NCI-H345 treated with DMSO at 0.1 percent for 48 hours (cell line): Measurements from ENCODE around the gene PIKFYVE.
"Not testable (repeated sequence)": the region's sequence is repeated elsewhere in the genome, so short reads cannot be mapped to it uniquely, and the experiment has no call there.

ENCODE experiments used
- DNase-seq: peaks from one replicate; lab custom pipeline; 2025; ENCODE audit not compliant: unreplicated experiment; lab: John Stamatoyannopoulos, UW

Gene PIKFYVE

DNA sequence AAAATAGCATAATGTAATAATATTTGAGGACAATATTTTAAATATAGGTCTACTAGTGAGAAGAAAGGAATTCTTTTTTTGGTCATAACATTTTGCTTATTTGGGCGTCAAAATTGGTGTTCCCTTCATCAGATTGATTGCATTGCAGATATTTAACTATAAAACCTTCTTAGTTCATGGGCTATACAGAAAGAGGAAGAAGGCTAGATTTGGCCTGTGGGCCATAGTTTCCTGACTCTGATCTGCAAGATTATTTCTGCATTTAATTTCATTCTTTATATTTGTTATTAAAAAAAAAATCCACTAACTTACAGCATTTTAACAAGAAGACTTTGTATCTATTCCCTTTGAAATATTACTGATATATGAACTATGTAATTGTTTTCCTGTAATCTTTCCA lies 31.9 kb downstream of the PIKFYVE start:
- no peak for DNase-seq

DNA sequence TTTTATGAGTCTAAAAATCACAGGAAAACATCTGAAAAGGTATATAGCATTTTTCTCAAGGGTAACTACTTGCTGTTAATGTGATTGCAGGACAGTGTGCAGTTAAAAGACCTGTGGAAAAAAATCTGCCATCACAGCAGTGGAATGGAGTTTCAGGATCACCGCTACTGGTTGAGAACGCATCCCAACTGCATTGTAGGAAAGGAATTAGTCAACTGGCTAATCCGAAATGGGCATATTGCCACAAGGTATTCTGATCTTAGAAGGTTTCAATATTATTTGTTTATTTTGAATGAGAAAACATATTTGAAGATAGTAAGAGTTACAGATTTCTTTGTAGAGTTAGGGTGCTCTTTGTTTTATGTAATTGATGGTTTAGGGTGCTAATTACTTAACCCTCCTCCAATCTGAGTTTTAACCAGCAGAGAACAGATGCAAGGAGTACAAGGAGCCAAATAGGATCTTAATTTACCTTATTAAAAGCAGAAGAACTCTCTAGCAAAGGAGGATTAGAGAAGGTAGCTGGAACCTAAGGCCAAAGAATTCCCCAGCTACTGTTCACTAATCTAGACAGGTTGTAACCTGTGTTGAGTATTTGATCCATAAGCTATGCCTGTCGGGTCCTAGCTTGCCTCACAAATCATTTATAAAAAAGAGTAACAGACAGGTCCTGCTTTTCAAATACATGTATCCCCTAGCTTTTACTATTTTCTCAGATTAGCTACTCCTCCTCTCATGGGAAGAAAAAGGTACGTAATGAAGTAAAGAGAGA lies 35.0 kb downstream of the PIKFYVE start:
- no peak for DNase-seq

DNA sequence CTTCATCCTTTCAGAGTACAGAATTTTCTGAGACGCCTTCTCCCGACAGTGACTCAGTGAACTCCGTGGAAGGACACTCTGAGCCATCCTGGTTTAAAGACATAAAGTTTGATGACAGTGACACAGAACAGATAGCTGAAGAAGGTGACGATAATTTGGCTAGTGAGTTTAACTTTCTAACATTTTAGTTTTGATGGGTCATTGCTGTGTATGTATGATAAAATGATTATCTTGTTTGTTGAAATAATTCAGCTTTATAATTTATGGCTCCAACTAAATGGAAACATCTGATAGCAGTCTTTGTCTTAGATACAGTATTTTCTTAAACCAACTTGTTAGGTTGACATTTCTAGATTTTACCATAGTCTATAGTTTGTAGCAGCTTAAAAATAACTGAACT lies 38.1 kb downstream of the PIKFYVE start:
- no peak for DNase-seq

DNA sequence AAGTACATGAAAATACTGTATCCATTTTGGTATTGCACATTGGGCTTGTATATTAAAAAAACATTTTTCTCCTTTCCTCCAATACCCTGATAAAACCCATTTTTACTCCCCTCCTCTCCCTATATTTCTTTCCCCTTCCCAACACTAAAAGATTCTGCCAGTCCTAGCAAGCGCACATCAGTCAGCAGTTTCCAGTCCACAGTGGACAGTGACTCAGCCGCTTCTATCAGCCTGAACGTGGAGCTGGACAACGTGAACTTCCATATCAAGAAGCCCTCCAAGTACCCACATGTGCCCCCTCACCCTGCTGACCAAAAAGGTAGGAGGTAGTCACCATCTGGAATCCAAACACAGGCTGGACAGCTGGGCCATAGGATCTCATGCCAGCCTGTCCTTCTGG lies 38.6 kb downstream of the PIKFYVE start:
- DNase-seq, result no peak

DNA sequence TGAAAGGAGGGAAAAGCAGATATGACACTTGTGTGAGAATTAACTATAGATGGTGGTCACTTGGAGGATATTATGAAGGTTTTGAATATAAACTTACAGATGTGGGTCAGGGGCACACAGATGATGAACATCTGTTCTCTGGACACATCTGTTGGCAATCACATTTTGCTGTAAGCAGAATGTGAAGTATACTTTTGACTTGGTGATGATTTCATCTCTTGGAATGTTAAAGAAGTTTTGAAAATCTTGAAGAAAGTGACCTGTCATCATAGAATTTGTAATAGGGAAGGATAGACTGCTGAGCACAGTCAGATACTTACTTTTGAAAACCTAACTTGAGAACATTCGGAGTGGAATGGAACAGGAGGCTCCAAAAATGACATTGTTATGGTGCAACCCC lies 40.2 kb downstream of the PIKFYVE start:
- no peak for DNase-seq

DNA sequence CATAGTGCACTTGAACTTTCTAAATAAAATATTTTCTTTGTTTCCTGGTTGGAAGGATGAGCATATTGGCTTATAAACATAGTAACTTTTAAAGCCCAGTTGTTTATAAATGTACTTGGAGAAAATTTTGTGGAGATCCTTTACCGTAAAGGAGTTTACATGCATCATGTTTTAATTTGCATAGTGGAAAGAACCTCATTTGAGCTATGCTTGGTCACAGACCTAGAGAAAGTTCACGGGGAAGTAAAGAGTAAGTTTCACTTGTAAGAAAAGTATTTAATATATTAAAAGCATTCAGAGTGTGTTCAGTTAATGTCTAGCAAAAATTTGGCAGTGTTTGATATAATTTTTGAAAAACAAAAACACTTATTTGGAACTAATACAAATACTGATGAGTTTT lies 45.3 kb downstream of the PIKFYVE start:
- DNase-seq, result no peak

DNA sequence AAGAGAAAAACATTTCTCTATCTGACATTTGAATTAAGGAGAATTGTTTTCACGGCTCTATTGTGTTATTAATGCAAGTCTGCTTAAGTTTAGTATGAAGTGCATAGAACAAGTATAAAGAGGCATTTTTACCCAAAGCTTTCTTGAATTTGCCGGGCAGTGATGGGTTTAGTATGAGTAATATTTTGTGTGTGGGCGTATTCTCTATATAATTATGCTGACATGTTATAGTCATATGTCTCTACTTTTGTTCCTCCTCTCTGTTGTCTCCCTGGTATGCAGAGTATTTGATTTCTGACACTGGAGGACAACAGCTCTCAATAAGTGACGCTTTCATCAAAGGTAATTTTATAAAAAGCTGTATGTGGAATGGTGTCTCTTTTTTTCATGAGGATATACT lies 45.9 kb downstream of the PIKFYVE start:
- no peak for DNase-seq

DNA sequence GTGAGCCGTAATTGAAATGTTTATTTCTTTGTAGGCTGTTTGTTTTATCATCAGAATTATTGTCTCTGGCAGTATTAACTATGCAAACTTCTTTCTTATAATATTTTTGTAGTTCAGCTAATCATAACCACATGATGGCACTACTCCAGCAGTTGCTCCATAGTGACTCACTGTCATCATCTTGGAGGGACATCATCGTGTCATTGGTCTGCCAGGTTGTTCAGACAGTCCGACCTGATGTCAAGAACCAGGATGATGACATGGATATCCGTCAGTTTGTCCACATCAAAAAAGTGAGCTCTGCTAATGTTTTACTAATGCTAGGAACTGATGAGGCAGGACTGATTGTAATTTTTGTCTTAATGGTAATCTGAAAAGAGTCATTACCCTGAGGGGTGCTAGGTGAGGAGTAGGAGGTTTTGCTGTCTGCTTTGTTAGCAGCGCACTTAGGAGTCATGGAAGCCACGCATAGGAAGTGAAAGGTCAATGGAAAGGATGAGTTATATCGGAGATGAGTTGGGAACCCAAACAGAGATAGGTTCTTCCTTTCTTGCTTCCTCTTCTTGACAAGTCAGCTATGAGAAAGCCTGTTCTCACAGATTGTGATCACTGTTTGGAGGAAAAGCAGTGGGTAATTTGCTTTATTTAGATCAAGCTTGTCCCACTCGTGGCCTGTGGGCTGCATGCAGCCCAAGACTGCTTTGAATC lies 49.2 kb downstream of the PIKFYVE start:
- no peak for DNase-seq

DNA sequence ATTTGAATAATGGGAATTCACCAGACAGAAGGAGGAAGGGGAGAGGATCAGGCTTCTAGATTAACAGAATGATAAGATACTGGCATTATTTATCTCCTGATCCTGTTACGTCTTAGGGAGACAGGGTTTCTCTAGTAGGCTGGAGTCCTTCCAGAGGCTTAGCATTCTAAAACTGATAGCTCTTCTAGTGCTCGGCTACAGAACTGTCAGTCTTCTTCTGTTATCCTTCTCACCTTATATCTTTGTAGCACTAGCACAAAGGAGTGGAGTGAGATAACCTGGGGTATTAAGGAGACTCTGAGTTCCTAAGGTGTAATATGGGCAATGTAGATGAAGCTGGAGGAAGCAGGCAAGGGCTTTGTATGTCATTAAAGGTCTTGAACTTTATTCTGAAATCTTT lies 52.1 kb downstream of the PIKFYVE start:
- no peak for DNase-seq

DNA sequence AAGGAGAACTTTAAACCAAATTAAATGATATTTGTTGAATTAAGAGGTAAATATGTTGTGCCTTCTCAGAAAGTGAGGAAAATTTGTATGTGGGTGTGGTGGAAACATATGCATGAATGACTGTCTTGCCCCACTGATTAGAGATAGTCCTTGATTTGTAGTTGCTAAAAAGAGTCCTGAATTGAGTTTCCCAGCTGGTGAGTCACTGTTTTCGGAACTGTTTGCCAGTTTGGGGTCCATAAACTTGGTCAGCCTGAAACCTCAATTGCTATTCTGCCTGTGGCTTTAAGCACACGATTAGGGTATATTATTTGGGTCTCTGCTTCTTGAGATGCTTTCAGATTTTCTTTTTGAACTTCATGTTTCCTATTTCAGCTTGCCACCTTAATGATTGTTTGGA lies 53.3 kb downstream of the PIKFYVE start:
- DNase-seq, result no peak

DNA sequence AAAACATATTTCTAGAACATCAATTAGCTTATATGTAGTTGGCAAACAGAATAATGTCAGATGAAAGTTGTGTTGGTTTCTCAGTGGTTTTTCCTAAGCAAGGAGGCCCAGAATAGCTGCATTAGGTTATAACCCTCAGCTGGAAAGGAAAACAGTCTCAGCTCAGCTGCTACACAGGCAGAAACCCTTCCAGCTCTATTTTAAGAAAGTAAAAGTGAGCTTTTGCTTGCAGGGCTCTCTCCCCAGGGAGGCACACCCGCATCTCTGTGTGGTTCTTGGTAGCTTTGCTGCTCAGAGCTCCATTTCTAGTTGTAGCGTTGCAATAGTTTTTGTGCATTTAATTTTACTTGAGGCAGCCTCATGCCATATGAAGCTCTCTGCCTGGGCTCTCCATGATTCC lies 54.6 kb downstream of the PIKFYVE start:
- no peak for DNase-seq

DNA sequence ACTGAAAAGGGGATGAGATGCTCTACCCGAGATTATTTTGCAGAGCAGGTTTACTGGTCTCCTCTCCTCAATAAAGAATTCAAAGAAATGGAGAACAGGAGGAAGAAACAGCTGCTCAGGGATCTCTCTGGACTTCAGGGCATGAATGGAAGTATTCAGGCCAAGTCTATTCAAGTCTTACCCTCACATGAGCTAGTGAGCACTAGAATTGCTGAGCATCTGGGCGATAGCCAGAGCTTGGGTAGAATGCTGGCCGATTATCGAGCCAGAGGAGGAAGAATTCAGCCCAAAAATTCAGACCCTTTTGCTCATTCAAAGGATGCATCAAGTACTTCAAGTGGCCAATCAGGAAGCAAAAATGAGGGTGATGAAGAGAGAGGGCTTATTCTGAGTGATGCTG lies 60.0 kb downstream of the PIKFYVE start:
- no peak for DNase-seq

DNA sequence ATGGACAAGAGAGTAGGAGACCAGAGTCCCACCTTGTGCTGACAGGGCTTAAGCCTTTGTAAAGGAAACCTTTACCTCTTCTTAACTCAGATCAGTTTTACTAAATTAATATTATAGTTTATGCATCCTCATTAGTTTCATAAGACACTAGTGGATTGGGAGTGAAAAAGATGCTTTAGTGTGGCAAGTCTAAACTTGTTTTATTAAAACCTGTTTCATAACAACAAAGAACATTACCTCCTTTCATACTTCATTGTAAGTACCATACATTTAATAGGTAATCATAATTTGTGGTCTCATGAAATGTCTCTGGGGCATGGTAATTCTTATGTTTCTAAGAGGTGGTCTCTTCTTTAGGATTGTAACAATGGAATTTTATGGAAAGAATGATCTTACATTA lies 63.4 kb downstream of the PIKFYVE start:
- no peak for DNase-seq

DNA sequence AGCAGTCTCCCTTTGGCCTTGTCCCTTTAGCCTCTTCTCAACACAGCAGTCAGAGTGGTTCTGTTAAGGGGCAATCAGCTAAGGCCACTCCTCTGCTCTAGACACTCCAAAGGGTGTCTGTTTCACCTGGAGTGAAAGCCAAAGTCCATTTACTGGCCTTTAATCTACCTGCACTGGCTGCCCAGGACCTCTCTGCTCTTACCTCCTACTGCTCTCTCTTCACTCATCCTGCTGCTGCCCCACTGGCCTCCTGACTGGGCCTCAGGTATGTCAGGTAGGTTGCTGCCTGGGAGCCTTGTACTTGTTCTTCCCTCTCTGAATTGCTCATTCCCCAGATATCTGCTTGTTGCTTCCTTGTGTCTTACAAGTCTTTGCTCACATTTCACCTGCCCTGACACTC lies 68.2 kb downstream of the PIKFYVE start:
- no peak for DNase-seq

DNA sequence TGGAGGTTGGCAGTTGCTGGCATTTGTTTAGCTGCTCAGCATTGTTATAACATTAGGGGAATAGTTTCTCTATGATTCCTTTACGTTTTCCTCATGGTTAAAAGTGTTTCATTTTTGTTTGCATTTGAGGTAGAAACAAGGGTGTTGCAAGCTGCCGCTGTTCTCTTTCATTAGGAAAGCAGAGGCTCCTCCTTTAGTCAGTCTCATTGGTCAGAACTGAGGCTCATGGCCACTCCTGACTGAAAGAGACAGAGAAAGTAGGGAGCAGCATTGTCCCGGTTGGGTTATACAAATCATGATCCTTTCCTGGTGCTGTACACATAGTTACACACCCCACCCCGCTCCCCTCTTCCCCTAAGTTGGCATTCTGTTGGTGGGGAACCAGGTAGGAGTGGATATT lies 80.7 kb downstream of the PIKFYVE start:
- DNase-seq, result no peak

DNA sequence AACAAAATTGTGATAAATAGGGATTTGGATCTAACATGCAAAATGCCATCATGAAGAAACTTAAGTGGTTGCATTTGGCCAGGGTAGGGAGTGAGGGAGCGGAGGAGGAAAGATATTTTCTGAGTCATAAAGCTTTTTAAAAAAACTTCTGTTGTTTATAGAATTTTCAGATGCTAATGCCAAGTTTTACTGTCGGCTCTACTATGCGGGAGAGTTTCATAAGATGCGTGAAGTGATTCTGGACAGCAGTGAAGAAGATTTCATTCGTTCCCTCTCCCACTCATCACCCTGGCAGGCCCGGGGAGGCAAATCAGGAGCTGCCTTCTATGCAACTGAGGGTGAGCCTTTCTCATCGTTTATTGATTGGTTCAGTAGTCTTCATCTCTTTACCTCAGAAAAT lies 84.6 kb downstream of the PIKFYVE start:
- DNase-seq, result no peak

DNA sequence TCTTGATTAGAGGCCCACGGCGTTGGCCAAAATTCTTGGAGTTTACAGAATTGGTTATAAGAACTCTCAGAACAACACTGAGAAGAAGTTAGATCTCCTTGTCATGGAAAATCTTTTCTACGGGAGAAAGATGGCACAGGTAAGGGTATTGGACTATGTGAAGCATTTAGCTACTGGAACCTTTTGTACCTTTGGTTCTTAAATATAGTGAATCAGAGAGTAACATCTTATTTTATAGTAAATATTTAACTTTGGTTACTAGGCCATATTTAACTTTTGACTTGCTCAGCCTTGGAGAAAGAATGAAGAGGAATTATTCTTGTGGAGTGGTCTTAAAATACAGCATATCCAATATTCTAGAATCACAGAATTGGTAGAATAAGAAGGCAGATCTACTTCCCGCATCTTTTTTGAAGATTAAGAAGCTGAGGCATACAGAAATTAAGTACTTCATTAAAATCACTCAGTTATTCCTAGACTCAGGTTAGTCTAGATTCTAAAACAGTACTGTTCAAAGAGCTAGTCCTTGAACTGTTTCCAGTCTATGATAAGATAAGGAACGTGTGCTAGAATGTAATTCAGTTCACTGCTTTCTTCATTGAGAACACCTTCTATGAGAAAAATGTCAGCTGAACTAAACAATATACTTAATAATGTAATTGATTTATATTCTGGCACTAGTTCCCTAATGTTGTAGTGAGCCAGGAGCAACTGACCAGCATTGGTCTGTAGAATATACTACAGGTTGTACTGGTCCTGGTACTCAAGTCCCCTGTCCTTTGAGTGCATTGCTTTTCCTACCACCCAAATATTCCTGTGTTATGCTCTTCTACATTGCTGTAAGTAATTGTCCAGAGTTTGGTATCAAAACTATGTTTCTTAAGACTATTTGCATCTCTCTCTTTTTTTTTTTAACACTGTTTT lies 86.9 kb downstream of the PIKFYVE start:
- no peak for DNase-seq

DNA sequence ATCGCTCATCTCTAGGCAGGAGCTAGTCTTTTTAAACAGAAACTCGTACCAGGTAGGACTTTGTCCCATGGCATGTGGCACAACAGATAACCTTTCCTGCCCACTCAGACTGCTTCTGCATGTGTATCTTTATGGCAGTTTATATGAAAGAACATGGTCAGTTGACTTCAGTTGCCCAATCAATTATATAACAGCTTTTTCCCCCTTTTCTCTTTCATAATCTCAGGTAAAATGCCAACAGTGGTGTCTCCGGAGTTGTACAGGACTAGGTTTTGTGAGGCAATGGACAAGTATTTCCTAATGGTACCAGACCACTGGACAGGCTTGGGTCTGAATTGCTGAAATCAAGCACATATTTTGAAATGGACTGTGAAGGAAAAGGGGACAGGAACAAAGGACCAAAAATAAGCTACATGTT lies 88.9 kb downstream of the PIKFYVE start:
- no peak for DNase-seq

DNA sequence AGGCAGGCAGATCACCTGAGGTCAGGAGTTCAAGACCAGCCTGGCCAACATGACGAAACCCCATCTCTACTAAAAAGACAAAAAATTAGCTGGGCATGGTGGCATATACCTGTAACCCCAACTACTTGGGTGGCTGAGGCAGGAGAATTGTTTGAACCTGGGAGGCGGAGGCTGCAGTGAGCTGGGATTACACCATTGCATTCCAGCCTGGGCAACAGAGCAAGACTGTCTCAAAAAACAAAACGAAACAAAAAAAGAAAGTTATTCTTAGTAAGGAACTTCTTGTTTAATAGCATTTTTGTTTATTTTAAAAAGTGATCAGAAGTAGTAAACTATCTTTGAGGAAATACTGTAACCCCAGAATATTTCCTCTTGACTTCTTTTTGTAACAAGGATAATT lies 90.4 kb downstream of the PIKFYVE start:
- DNase-seq, result not testable (repeated sequence)

DNA sequence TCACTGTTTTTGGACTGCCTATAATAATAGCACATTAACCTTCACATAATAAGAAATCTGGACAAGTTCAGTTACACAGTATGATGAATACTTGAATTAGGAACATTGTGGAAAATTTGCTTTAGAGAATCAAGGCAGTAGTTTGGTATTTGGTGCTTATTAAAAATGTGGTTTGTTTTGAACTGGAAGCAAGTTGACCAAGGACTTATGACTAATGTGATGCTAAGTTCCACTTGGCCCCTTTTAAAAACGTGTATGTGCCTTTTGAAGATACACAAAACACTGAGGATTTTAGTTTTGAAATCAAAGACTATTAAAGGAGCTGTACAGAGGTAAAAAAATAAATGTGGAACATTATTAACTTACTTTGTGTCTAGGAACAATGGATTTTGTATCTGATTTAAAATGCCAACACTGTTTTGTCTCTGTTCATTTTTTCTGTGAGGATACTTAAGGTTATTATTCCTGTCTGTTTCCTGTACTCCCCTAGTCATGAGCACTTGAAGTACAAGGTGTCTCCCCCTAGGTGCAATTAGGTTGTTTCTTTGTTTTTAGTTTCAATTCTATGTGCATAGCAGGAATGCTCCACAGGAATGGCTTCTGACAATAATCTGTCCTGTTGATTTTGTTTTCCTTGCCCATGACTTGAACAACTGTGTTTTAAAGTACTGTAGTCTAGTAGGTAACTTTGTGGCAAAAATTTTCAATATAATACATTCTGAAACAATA lies 91.0 kb downstream of the PIKFYVE start:
- DNase-seq, result no peak
